GM12874 (cell line): ENCODE data around the gene CRAMP1.

ENCODE experiments used
- CTCF ChIP-seq: IDR thresholded peaks from 2 replicates; pipeline ENCODE4 v1.5.1; 2011; ENCODE audit warnings: low read depth, mild to moderate bottlenecking, control low read depth, low read length, moderate library complexity; ENCODE audit not compliant: insufficient read depth

Gene CRAMP1

GRCh38 chr16:1602285-1602684, 9.9 kb upstream of the CRAMP1 start:
- TF ChIP-seq CTCF, result no peak

GRCh38 chr16:1606774-1607173, 5.4 kb upstream of the CRAMP1 start:
- no peak for TF ChIP-seq CTCF

- no peak for TF ChIP-seq CTCF
Observed at GRCh38 chr16:1607971-1608370, 4.2 kb upstream of the CRAMP1 start.

- no peak for TF ChIP-seq CTCF
Observed at GRCh38 chr16:1610071-1610898, 1.9 kb upstream of the CRAMP1 start.

- no peak for TF ChIP-seq CTCF
Observed at GRCh38 chr16:1610899-1611632, 1.1 kb upstream of the CRAMP1 start.

- TF ChIP-seq CTCF, result no peak
Observed at GRCh38 chr16:1613211-1613622, 1.1 kb downstream of the CRAMP1 start.

GRCh38 chr16:1613728-1614455, 1.7 kb downstream of the CRAMP1 start:
- no peak for TF ChIP-seq CTCF
